HEK293 (cell line): Measurements from ENCODE around the gene MATR3.

Experiments
- BCL11A ChIP-seq: fragments of 450-650 bp; formaldehyde crosslinking; IDR thresholded peaks from 2 replicates; pipeline ENCODE4 v1.5.1; 2016; ENCODE audit warnings: low read depth, missing biosample characterization, missing genetic modification characterization
- YY1 ChIP-seq: fragments of 450-650 bp; formaldehyde crosslinking; IDR thresholded peaks from 2 replicates; pipeline ENCODE4 v1.5.1; 2018; ENCODE audit warnings: missing biosample characterization, missing genetic modification characterization
- TF ChIP-seq, protein P1 (sequence below): fragments of 450-650 bp; formaldehyde crosslinking; IDR thresholded peaks from 2 replicates; pipeline ENCODE4 v1.5.1; 2016; ENCODE audit warnings: missing biosample characterization, missing genetic modification characterization
- TF ChIP-seq, protein P2 (sequence below): sonication (generic); formaldehyde crosslinking; IDR thresholded peaks from 2 replicates; pipeline ENCODE4 v1.8.1; 2022; ENCODE audit warnings: mild to moderate bottlenecking, moderate library complexity, missing genetic modification reagents

DNA sequence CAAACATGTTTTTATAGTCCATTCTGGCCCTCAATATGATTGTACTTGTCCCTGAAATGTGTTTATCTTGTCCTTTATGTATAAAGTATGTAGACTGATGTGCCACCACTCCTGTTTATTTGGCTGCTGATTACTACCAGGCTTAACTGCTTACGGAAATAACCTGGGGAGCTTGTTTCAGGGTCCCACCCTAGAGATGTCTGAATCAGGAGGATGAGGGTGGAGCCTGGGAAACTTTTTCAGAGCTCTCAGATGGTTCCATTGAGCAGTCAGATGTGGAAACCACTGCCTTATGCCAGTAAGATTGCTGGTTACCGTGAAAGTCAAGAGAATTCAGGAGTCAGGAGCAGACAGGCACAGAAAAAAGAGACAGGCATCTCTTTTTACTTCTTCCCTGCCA lies 70.4 kb downstream of the MATR3 start:
- TF ChIP-seq YY1 (tag by site-specific recombination) (no peak), BCL11A (no peak)
- TF ChIP-seq, protein P1, sequence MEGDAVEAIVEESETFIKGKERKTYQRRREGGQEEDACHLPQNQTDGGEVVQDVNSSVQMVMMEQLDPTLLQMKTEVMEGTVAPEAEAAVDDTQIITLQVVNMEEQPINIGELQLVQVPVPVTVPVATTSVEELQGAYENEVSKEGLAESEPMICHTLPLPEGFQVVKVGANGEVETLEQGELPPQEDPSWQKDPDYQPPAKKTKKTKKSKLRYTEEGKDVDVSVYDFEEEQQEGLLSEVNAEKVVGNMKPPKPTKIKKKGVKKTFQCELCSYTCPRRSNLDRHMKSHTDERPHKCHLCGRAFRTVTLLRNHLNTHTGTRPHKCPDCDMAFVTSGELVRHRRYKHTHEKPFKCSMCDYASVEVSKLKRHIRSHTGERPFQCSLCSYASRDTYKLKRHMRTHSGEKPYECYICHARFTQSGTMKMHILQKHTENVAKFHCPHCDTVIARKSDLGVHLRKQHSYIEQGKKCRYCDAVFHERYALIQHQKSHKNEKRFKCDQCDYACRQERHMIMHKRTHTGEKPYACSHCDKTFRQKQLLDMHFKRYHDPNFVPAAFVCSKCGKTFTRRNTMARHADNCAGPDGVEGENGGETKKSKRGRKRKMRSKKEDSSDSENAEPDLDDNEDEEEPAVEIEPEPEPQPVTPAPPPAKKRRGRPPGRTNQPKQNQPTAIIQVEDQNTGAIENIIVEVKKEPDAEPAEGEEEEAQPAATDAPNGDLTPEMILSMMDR (tag by site-specific recombination): no peak
- TF ChIP-seq, protein P2, sequence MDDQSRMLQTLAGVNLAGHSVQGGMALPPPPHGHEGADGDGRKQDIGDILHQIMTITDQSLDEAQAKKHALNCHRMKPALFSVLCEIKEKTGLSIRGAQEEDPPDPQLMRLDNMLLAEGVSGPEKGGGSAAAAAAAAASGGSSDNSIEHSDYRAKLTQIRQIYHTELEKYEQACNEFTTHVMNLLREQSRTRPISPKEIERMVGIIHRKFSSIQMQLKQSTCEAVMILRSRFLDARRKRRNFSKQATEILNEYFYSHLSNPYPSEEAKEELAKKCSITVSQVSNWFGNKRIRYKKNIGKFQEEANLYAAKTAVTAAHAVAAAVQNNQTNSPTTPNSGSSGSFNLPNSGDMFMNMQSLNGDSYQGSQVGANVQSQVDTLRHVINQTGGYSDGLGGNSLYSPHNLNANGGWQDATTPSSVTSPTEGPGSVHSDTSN (CRISPR knock-in tag): no peak
